A172 (cell line): ENCODE measurements around the gene CRKL. TPM values are rescaled to one million over a fixed set of nuclear protein-coding genes. Genes with fewer than 3 reads are reported as not detected.
"Not testable (repeated sequence)": the region's sequence is repeated elsewhere in the genome, so short reads cannot be mapped to it uniquely, and the experiment has no call there.

Experiments
- DNase-seq: peaks from one replicate; pipeline ENCODE4 v3.0.0-alpha.2; 2015; ENCODE audit warnings: low spot score
- total RNA-seq: library from RNA; depleted of rRNA; stranded (reverse); fragments of >200 nt; shearing (Covaris generic); gene quantifications from 2 replicates; pipeline ENCODE4 v1.2.3, GENCODE V29; 2014; rRNA removed

CRKL gene, protein sequence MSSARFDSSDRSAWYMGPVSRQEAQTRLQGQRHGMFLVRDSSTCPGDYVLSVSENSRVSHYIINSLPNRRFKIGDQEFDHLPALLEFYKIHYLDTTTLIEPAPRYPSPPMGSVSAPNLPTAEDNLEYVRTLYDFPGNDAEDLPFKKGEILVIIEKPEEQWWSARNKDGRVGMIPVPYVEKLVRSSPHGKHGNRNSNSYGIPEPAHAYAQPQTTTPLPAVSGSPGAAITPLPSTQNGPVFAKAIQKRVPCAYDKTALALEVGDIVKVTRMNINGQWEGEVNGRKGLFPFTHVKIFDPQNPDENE
- 29.1 and 33.8 TPM in 2 replicates for total RNA-seq

DNA sequence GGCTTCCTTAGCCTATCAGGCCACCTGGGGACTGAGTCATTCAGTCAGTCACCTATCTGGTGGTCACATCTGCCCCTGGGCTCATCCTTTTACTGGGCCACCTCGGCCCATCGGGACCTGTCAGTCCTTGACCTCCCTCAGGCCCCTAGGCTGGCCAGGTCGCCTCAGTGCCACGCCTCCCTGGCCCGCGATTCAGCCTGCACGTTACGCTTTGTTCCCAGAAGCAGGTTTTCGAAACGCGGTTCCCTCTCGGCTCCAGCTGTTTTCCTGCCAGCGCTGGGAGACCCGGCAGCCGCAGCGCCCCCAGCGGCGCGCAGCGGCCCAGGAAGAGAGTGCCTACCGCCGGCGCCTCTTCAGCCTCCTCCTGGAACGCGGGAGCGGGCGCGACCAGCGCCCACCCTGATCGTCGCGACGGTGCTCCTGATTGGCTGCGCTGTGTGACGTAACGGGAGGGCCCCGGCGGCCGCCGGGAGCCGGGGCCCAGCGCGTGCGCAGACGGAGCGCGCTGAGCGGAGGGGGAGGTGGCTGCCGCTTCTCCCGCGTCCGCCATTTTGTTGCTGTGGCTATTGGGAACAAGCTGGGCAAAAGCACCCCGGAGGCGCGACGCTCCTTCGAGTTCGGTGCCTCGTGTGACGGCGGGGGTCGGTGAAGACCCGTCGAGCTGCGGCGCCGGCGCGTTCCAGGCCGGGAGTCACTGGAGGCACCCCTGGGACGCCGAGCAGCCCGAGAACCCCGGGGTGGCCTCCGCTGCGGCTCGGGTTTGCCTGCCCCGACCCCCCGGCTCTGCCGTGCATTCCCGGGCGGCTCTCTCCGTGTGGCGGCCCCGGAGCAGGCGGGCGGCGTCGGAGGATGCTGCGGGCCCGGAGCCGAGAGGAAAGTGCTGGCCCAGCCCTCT, at the start of gene CRKL:
Gene CRKL (plus strand): TSS at position 492 of the 895 bp plus-strand sequence. CDS start 528 bp downstream, outside the sequence.
- DNase-seq, result peak; percentile 86

DNA sequence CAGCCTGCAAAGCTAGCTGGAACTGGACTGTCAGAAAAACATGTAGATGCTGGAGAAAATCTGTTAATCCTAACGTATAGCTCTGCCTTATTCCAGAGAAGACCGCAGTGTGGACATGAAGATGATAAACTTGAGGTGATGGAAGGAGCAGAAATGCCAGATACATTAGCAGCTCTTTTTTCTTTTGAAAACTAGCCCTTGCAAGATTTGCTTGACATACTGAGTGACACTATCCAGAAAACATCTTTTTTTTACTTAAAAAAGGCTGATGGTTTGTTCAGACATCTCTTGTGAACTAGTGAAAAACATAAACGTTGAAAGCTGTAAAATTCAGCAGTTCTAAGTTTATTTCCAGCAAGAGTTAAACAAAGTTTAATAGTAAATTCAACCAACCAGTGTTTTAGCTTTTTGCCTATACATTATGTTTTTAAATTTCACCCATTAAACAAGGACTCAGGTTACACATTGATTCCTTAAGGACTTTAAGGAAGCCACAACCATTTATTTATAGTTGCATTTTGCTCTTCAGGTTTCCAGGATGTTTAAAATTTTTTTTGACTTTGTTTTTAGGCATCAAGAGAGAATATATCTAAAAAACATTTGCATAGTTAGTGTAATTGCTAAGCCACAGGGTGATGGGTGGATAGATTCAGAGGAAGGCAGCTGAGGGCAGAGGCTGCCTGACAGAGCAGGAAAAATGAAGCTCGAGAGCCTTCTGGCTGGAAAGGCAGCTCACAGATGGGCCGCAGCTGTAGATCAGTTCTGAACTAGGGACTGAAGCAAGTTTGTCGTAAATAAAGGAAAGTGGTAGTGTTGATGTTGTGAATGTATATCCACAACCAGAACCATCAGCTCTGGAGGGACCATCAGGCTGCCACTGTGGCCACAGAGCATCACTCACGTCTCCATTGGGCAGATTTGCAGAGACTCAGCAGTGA, 48.9 kb upstream of the CRKL start:
- DNase-seq, result no peak

DNA sequence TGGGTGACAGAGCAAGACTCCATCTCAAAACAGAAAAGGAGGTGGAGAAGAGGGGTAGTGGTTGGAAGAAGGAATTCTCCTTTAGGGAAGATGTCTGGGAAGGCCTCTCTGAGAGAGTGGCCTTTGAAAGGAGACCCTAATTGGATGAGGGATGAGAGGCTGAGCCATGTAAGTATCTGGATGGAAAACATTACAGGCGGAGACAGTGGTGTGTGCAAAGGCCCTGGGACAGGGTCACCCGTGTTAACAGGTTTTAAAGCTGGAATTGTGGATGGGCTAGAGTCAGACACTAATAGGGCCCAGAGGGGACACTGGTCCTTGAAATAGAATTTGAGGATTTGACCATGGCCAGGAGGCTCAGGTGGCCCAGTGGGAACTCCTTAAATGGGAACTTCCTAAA, 48.0 kb upstream of the CRKL start:
- DNase-seq, result no peak

DNA sequence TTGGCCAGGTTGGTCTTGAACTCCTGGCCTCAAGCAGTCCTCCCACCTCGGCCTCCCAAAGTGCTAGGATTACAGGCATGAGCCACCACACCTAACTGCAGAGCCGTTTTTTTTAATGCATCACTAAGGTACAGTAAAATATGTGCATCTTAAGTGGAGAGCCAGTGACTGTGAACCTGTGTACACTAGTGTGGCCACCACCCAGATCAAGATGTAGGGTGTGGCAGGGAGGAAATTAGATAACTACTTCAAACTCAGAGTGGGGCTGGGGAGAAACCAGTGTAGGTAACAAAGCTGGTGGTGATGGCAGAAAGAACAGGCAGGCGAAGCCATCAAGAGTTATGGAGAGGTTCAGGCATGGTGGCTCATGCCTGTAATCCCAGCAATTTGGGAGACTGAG, 44.0 kb upstream of the CRKL start:
- no peak for DNase-seq

DNA sequence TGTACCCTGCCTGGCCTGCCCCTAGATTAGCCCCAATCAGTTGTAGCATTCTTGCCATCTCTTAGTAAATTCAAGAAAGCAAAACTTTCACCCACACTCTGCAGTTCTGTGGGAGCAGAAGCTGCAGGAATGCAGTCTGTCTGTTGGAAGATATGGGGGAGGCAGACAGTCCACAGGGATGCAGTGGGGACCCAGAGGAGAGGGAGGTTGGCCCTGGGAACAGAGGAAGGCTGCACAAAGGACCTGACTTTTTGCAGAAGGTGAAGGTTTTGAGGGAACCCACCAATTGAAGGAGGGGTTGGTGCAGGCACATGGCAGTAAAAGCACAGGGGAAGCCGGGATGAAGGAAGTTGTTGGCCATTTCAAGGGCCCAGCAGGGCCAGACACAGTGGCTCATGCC, 41.9 kb upstream of the CRKL start:
- no peak for DNase-seq

DNA sequence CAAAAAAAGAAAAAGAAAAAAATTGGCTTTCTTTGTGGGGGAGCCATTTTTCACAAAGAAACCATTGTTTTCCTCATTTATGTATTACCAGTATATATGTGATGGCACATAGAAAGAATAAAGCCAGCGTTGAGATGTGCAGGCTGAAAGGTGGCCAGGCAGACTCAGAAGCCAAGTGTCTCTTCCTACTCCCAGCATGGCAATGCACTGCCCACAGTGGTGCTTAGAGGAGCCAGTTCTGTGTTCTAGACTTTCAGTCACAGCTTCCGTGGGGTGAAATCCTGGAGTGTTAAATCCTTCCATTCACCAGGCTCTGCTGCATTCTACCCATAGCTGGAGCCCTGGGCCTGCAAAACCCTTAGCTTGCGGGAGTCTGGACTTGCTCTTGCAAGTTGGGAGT, 39.5 kb upstream of the CRKL start:
- no peak for DNase-seq

DNA sequence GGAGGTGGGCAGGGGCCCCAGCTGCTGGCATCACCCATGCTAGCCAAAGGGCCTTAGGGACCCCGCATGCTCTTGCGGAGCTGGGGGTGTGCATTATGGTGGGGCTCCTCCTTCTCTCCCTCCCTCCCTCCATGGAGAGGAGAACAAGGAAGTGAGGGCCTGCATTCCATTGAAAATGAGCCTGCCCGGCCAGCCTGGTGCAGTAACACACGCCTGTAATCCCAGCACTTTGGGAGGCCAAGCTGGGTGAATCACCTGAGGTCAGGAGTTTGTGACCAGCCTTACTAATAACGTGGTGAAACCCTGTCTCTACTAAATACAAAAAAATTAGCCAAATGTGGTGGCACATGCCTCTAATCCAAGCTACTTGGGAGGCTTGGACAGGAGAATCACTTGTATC, 36.0 kb upstream of the CRKL start:
- DNase-seq, result no peak

DNA sequence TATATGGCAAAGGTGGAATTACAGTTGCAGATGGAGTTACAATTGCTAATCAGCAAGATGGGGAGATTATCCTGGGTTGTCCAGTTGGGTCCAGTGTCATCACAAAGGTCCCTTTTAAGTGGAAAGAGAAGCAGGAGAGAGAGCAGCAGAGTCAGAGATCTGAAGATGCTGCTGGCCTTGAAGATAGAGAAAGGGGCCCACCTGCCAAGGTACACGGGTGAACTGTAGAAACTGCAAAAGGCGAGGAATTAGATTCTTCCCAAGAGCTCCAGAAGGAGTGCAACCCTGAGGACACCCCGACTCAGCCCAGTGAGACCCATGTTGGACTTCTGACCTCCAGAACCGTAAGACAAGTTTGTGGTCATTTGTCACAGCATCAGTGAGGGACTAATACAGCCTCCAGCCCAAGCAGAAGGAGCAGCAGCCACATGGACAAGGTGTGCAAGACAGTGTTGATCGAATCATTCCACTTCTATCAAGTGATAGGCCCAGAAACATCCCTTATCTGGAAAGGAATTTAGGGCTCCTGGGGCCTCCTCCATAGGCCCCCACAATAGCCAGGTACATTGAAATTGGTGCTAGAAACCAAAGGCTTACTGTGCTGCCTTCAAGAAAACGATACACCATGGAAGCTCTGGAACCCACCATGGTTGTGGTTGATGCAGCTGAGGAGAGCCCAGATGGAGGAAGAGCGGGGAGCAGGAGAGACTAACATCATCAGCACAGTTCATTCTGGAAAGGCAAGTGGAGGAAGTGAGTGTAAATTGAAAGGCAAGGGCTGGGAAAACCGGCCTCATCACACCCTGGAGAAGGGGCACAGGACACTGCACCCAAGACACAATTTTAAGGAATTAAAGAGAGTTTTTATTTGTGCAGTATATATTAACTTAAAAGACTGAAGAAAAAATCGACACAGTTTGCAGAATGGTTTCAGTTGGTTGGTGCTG, 35.1 kb upstream of the CRKL start:
- DNase-seq, result no peak

DNA sequence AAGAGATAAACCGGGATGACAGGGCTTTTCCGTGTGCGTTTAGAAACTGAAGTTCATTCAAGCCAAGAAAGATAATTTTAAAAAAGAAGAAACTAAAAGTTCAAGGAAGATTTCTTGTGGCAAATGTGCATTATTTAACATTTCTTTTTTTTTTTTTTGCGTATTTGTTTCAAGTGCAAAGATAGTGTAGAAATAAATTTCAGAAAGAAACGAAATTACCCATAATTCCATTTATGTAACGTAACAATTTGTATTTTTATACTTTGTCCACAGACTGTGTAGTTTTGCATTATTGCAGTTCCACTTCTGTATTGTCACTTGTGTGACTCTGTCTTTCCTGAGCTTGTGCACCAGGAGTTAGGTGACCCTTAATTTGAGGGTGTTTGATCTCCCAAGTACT, 34.4 kb upstream of the CRKL start:
- DNase-seq, result no peak

DNA sequence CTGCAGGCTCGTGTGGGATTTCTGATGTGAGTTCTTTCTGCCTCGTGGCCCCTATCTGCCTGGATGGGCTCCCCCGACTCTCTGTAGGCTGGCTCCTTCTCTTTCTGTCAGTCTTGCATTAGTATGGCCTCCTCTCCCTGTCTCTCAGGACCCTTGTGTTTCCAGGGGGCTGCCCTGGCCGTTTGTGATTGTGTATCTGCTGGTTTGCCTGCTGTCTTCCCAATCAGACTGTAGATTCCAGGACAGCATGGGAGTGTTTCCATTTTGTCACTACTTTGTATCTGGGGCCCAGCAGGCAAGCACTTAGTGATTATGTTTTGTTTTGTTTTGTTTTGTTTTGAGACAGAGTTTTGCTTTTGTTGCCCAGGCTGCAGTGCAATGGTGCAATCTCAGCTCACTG, 32.8 kb upstream of the CRKL start:
- no peak for DNase-seq

DNA sequence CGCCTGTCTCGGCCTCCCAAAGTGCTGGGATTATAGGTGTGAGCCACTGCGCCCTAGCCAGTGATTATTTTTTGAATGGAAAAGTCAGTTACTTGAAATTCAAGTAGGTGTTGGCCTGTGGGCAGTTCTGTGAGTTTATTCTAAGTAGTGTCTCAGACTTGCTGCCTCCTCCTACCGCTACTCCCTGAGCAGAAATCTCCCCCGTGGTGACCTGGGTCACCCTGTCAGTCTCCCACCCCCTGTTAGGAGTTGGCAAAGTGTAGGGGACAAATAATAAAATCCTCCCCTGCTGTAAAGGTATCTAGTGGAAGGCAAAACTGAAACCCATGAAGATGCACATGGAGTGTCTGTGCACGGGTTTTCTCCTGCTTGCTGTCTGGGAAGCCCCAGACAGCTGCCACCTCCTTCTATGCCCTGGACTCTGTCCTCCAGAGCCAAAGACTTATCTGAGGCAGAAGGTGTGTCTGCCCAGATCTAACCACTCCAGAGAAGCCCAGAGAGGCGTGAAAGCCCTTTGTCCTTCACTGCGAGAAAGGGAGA, 32.1 kb upstream of the CRKL start:
- no peak for DNase-seq

DNA sequence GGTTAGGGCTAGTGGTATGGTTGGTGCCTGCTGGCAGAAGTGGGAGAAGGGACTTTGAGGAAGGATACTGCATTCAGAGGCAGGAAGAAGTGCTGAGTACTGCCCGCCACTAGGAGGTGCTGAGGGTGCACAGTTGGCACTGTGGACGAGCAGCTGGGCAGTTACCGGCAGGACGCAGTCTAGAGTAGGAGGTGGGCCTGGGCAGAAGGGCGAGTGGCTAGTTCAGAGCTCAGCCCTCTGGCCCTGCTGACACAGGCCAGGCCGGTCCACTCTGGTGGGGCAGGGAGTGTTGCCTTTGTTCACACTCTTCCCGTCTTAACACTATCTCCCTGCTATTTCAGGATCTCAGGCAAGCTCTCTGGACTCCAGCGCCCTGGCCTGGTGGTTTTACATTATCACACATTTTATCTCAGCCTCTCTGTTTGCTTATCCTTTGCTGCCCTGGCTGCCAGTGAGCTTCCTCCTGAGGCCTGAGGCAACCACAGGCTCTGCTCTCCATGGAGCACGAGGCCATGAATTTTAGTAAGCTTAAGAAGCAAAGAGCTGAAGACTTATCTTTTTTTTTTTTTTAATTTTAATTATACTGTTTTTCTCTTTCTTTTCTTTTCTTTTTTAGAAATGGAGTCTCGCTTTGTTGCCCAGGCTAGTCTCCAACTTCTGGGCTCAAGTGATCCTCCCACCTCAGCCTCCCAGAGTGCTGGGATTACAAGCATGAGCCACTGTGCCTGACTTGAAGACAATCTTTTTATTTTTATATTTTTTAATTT, 31.5 kb upstream of the CRKL start:
- peak; percentile 69 for DNase-seq

DNA sequence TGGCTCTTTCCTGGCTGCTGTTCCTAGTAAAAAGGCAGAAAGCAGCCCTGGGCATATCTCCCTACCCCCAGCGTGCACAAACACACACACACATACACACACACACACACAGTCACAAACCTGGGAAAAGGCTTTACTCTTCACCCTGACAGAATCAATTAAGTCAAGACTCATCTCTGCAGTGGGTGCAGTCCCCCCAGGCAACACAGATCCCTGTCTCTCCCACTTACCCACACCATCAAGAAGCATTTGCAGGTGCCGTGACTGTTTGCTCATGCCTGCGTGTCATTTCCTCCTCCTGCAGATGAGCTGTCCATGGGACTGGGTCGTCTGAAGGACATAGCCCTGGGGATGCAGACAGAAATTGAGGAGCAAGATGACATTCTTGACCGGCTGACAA, 29.8 kb upstream of the CRKL start:
- peak; percentile 4 for DNase-seq

DNA sequence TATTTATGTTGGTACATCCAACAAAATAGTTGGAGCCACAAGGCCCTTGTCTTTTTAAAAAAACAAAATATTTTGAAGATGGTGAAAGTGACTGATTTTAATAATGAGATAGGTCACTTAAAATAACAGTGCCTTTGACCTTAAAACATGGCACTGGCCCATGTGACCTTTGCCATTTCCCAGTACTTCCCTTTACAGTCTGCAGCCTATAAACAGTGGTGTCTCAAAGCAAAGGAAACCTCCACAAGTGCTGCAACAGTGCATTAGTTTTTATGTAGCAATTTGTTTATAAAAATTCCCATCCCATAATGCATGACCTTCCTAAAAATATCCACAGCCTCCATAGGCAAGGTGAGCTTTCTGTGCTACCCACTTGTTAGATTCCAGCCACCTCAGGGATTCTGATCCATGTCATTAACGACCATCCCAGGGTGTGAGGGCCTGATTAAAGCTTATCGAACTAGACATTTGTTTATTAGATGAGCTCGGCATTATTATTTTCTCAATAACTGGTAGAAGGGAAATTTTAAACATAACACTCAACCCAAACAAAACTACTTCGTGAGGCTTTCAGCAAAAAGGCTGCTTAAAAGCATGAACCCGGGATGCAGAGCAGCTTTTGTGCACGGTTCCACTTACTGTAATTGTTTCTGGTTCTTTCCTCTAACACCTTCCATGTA, 28.0 kb upstream of the CRKL start:
- no peak for DNase-seq

DNA sequence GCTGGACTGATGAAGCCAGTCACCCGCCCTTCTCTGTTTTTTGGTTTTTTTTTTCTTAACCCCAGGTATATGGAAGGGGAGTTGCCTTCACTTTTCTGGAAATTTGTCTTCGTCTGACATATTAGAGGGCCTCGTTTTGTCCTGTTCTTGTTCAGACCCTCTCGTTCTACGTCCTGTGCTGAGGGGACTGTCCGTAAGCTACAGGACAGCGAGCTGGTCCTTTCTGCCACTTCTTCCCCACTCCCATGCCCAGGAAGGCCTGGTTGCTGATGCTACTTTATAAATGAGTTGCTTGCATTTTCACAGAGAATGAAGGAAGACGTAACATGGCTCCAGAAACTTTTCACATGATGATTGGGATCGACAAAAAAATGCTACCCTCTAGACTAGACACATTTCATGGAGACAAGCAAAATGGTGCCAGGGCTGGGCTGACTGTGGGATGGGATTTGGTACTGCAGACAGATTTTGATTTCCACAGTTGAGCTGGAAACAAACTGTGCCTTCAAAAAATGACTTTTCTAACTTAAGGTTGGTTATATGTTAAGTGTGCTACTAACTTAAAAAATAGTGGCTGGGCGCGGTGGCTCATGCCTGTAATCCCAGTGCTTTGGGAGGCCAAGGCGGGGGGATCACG, 27.2 kb upstream of the CRKL start:
- no peak for DNase-seq

DNA sequence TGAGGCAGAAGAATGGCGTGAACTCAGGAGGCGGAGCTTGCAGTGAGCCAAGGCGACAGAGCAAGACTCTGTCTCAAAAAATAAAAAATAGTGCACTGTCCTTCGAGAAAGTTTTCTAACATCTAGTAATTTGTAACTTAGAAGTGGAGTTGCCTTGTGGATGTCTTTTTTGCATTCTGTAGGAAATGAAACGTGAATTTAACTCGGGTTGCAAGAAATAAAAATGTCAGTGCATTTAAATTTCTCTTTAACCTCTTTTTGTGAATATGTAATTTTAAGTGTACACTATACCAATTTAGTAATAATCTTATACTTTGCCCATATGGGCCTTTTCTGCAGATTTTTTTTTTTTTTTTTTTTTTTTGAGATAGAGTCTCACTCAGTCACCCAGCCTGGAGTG, 26.2 kb upstream of the CRKL start:
- DNase-seq, result no peak

DNA sequence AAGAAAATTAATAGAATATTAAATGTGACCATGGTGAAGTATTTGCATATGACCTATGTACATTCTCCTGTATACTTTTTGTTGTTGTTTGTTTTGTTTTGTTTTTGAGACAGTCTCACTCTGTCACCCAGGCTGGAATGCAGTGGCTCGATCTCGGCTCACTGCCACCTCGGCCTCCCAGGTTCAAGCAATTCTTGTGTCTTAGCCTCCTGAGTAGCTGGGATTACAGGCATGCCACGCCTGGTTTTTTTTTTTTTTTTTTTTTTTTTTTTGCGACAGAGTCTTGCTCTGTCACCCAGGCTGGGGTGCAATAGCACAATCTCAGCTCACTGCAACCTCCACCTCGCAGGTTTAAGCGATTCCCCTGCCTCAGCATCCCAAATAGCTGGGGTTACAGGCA, 19.5 kb upstream of the CRKL start:
- DNase-seq, result not testable (repeated sequence)

DNA sequence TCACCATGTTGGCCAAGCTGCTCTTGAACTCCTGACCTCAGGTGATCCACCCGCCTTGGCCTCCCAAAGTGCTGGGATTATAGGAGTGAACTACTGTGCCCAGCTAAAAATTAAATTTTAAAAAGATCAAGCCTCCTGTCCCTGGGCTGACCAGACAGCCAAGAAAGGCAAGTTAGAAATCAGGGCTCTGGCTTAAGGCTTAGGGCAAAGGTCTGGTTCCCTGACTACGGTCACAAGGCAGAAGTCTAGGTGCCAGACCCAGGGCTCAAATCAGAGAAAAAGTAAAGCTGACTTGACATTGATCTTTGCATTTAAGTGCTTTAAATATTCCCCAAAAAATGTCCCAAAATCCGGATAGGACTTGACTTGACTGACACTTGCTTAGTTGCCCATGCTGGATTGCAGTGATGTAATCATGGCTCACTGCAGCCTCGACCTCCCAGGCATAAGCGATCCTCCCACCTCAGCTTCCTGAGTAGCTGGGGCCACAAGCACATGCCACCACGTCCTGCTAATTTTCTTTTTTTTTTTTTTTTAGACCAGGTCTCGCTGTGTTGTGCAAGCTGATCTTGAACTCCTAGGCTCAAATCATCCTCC, 17.3 kb upstream of the CRKL start:
- DNase-seq, result no peak
